Activated T-helper 17 cell treated with anti-CD3 and anti-CD28 coated beads, Interleukin-2, amount 50 U/mL, for 72 hours (primary cell): ENCODE results near the gene EXOSC7. TPM values are rescaled to one million over a fixed set of nuclear protein-coding genes. Genes with fewer than 3 reads are reported as not detected.
"Not testable (repeated sequence)": the region's sequence is repeated elsewhere in the genome, so short reads cannot be mapped to it uniquely, and the experiment has no call there.

ENCODE experiments used
- ATAC-seq: fragments of 150-1000 bp; cut with Tn5 transposase; replicated peaks from 2 replicates; pipeline ENCODE4 v1.10.0; 2021; ENCODE audit warnings: mild to moderate bottlenecking, moderate library complexity
- H3K27ac Mint-ChIP-seq: one replicate; pipeline ENCODE4 v1.8.0; 2022; ENCODE audit warnings: mixed read lengths
- H3K27me3 Mint-ChIP-seq: one replicate; pipeline ENCODE4 v1.8.0; 2022; ENCODE audit warnings: mixed read lengths
- H3K36me3 Mint-ChIP-seq: one replicate; pipeline ENCODE4 v1.8.0; 2022; ENCODE audit warnings: low read depth, mild to moderate bottlenecking, mixed read lengths
- H3K4me1 Mint-ChIP-seq: one replicate; pipeline ENCODE4 v1.8.0; 2022; ENCODE audit warnings: mixed read lengths
- H3K4me3 Mint-ChIP-seq: one replicate; pipeline ENCODE4 v1.8.0; 2022; ENCODE audit warnings: mild to moderate bottlenecking, mixed read lengths
- H3K9me3 Mint-ChIP-seq: one replicate; pipeline ENCODE4 v1.8.0; 2022; ENCODE audit warnings: mixed read lengths
- total RNA-seq, 2 donors: library from RNA; stranded (reverse); gene quantifications; one replicate each; pipeline ENCODE4 v1.2.3, GENCODE V29; 2022

The EXOSC7 gene
- 10 to 100 TPM; 47.0 to 70.5 TPM for total RNA-seq

GRCh38 chr3:44976002-44976815 lies at the start of gene EXOSC7, which contains the start of gene ZDHHC3:
Gene EXOSC7 (plus strand): TSS chr3:44976244. CDS start chr3:44976278, 34 bp downstream.
Gene ZDHHC3 (minus strand): TSS chr3:44976174. CDS start chr3:44959436, 16,738 bp downstream.
- Mint-ChIP-seq H3K36me3 (peaks cover 18% of the 10 kb centered on the region), H3K4me3 (peak within 1 kb of the TSS; percentile 96), H3K4me1 (peaks cover 37% of the 10 kb centered on the region), H3K27ac (peak within 1 kb of the TSS; percentile 96), H3K9me3 (no peaks in the 10 kb centered on the region), H3K27me3 (no peaks in the 10 kb centered on the region)
- ATAC-seq, result peak; percentile 94

- H3K27me3 Mint-ChIP-seq, result no peaks in the 10 kb centered on the region
- H3K9me3 Mint-ChIP-seq, result no peaks in the 10 kb centered on the region
- no peak for ATAC-seq
- no peak overlapping the region for H3K4me3 Mint-ChIP-seq
- H3K4me1 Mint-ChIP-seq, result no peaks in the 10 kb centered on the region
- H3K36me3 Mint-ChIP-seq, result peaks cover 56% of the 10 kb centered on the region
- no peak overlapping the region for H3K27ac Mint-ChIP-seq
Observed at GRCh38 chr3:44926921-44927320, 49.1 kb upstream of the EXOSC7 start.

- H3K27me3 Mint-ChIP-seq, result no peaks in the 10 kb centered on the region
- H3K4me3 Mint-ChIP-seq, result no peak overlapping the region
- ATAC-seq, result no peak
- peaks cover 56% of the 10 kb centered on the region for H3K36me3 Mint-ChIP-seq
- H3K4me1 Mint-ChIP-seq, result no peaks in the 10 kb centered on the region
- no peak overlapping the region for H3K27ac Mint-ChIP-seq
- H3K9me3 Mint-ChIP-seq, result no peaks in the 10 kb centered on the region
Observed at GRCh38 chr3:44927371-44927770, 48.7 kb upstream of the EXOSC7 start.

- Mint-ChIP-seq H3K27ac (no peak overlapping the region), H3K4me1 (no peaks in the 10 kb centered on the region), H3K36me3 (peaks cover 64% of the 10 kb centered on the region)
Observed at GRCh38 chr3:44929782-44930181, 46.3 kb upstream of the EXOSC7 start.

GRCh38 chr3:44930911-44931310 lies 45.1 kb upstream of the EXOSC7 start:
- no peaks in the 10 kb centered on the region for H3K27me3 Mint-ChIP-seq
- no peaks in the 10 kb centered on the region for H3K4me1 Mint-ChIP-seq
- ATAC-seq, result no peak
- no peaks in the 10 kb centered on the region for H3K9me3 Mint-ChIP-seq
- H3K4me3 Mint-ChIP-seq, result no peak overlapping the region
- peaks cover 58% of the 10 kb centered on the region for H3K36me3 Mint-ChIP-seq
- no peak overlapping the region for H3K27ac Mint-ChIP-seq

More at GRCh38 chr3:44929782-44930181, 46.3 kb upstream of the EXOSC7 start:
- Mint-ChIP-seq H3K9me3 (no peaks in the 10 kb centered on the region), H3K4me3 (no peak overlapping the region), H3K27me3 (no peaks in the 10 kb centered on the region)
- no peak for ATAC-seq

GRCh38 chr3:44931791-44932190 lies 44.3 kb upstream of the EXOSC7 start:
- no peak overlapping the region for H3K27ac Mint-ChIP-seq
- H3K36me3 Mint-ChIP-seq, result peaks cover 57% of the 10 kb centered on the region
- H3K27me3 Mint-ChIP-seq, result no peaks in the 10 kb centered on the region
- ATAC-seq, result no peak
- no peak overlapping the region for H3K4me3 Mint-ChIP-seq
- H3K9me3 Mint-ChIP-seq, result no peaks in the 10 kb centered on the region
- H3K4me1 Mint-ChIP-seq, result no peaks in the 10 kb centered on the region

GRCh38 chr3:44932271-44932670 lies 43.8 kb upstream of the EXOSC7 start:
- H3K27me3 Mint-ChIP-seq, result no peaks in the 10 kb centered on the region
- H3K4me3 Mint-ChIP-seq, result no peak overlapping the region
- no peak for ATAC-seq
- no peaks in the 10 kb centered on the region for H3K9me3 Mint-ChIP-seq
- H3K36me3 Mint-ChIP-seq, result peaks cover 53% of the 10 kb centered on the region
- no peaks in the 10 kb centered on the region for H3K4me1 Mint-ChIP-seq
- H3K27ac Mint-ChIP-seq, result no peak overlapping the region

- no peak for ATAC-seq
- H3K9me3 Mint-ChIP-seq, result no peaks in the 10 kb centered on the region
- H3K4me1 Mint-ChIP-seq, result no peaks in the 10 kb centered on the region
- H3K27me3 Mint-ChIP-seq, result no peaks in the 10 kb centered on the region
- no peak overlapping the region for H3K4me3 Mint-ChIP-seq
- peaks cover 51% of the 10 kb centered on the region for H3K36me3 Mint-ChIP-seq
- H3K27ac Mint-ChIP-seq, result no peak overlapping the region
Observed at GRCh38 chr3:44932986-44933944, 42.8 kb upstream of the EXOSC7 start.

- H3K27me3 Mint-ChIP-seq, result no peaks in the 10 kb centered on the region
- no peaks in the 10 kb centered on the region for H3K4me1 Mint-ChIP-seq
- no peaks in the 10 kb centered on the region for H3K9me3 Mint-ChIP-seq
- no peak overlapping the region for H3K4me3 Mint-ChIP-seq
- peak overlapping the region; percentile 61 for H3K27ac Mint-ChIP-seq
- ATAC-seq, result no peak
- peaks cover 63% of the 10 kb centered on the region for H3K36me3 Mint-ChIP-seq
Observed at GRCh38 chr3:44939581-44940036, 36.4 kb upstream of the EXOSC7 start.

GRCh38 chr3:44942202-44942921 lies 33.7 kb upstream of the EXOSC7 start:
- H3K4me1 Mint-ChIP-seq, result no peaks in the 10 kb centered on the region
- no peak overlapping the region for H3K27ac Mint-ChIP-seq
- no peak overlapping the region for H3K4me3 Mint-ChIP-seq
- no peak for ATAC-seq
- H3K9me3 Mint-ChIP-seq, result no peaks in the 10 kb centered on the region
- H3K27me3 Mint-ChIP-seq, result no peaks in the 10 kb centered on the region
- peaks cover 64% of the 10 kb centered on the region for H3K36me3 Mint-ChIP-seq

GRCh38 chr3:44948239-44948638 lies 27.8 kb upstream of the EXOSC7 start:
- H3K9me3 Mint-ChIP-seq, result no peaks in the 10 kb centered on the region
- peaks cover 12% of the 10 kb centered on the region for H3K4me1 Mint-ChIP-seq
- ATAC-seq, result no peak
- H3K27me3 Mint-ChIP-seq, result no peaks in the 10 kb centered on the region
- H3K36me3 Mint-ChIP-seq, result peaks cover 24% of the 10 kb centered on the region
- H3K27ac Mint-ChIP-seq, result peak overlapping the region; percentile 14
- no peak overlapping the region for H3K4me3 Mint-ChIP-seq

- Mint-ChIP-seq H3K4me1 (peaks cover 12% of the 10 kb centered on the region), H3K36me3 (peaks cover 13% of the 10 kb centered on the region)
- H3K27ac Mint-ChIP-seq, H3K4me3 Mint-ChIP-seq, H3K27me3 Mint-ChIP-seq, ATAC-seq, H3K9me3 Mint-ChIP-seq: not testable (repeated sequence)
Observed at GRCh38 chr3:44949770-44950169, 26.3 kb upstream of the EXOSC7 start.

- Mint-ChIP-seq H3K9me3 (no peaks in the 10 kb centered on the region), H3K27ac (peak overlapping the region; percentile 10), H3K4me3 (no peak overlapping the region), H3K4me1 (peaks cover 12% of the 10 kb centered on the region), H3K36me3 (peaks cover 8% of the 10 kb centered on the region), H3K27me3 (no peaks in the 10 kb centered on the region)
- no peak for ATAC-seq
Observed at GRCh38 chr3:44950275-44950734, 25.7 kb upstream of the EXOSC7 start.

- Mint-ChIP-seq H3K9me3 (no peaks in the 10 kb centered on the region), H3K4me1 (peaks cover 21% of the 10 kb centered on the region), H3K36me3 (peaks cover 4% of the 10 kb centered on the region), H3K27me3 (no peaks in the 10 kb centered on the region), H3K4me3 (no peak overlapping the region), H3K27ac (no peak overlapping the region)
- no peak for ATAC-seq
Observed at GRCh38 chr3:44952689-44953088, 23.4 kb upstream of the EXOSC7 start.
